NAMALWA (cell line): ENCODE data around the gene KRTAP5-1.
"Not testable (repeated sequence)": the region's sequence is repeated elsewhere in the genome, so short reads cannot be mapped to it uniquely, and the experiment has no call there.

ENCODE experiments used
- DNase-seq: peaks from one replicate; pipeline ENCODE4 v3.0.0-alpha.2; 2015; ENCODE audit warnings: low spot score

The KRTAP5-1 gene, protein sequence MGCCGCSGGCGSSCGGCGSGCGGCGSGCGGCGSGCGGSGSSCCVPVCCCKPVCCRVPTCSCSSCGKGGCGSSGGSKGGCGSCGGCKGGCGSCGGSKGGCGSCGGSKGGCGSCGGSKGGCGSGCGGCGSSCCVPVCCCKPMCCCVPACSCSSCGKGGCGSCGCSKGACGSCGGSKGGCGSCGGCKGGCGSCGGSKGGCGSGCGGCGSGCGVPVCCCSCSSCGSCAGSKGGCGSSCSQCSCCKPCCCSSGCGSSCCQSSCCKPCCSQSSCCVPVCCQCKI

GRCh38 chr11:1584661-1585370 lies at the start of gene KRTAP5-1:
KRTAP5-1 (minus strand) TSS chr11:1585283; CDS start chr11:1585249, 34 bp downstream.
- DNase-seq, result not testable (repeated sequence)

GRCh38 chr11:1633864-1634263 lies 48.8 kb upstream of the KRTAP5-1 start:
- no peak for DNase-seq

- no peak for DNase-seq
These were observed 47.1 kb upstream of the KRTAP5-1 start for GRCh38 chr11:1632053-1632714.

GRCh38 chr11:1631066-1631568 lies 46.0 kb upstream of the KRTAP5-1 start:
- no peak for DNase-seq

DNA sequence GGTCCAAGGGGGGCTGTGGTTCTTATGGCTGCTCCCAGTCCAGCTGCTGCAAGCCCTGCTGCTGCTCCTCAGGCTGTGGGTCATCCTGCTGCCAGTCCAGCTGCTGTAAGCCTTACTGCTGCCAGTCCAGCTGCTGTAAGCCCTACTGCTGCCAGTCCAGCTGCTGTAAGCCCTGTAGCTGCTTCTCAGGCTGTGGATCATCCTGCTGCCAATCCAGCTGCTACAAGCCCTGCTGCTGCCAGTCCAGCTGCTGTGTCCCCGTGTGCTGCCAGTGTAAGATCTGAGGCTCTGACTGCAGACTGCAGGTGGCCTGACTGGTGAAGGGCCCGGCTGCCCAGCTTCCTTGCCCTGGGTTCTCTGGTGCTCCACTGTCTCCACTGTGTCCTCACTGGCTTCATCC lies 45.2 kb upstream of the KRTAP5-1 start:
- no peak for DNase-seq

DNA sequence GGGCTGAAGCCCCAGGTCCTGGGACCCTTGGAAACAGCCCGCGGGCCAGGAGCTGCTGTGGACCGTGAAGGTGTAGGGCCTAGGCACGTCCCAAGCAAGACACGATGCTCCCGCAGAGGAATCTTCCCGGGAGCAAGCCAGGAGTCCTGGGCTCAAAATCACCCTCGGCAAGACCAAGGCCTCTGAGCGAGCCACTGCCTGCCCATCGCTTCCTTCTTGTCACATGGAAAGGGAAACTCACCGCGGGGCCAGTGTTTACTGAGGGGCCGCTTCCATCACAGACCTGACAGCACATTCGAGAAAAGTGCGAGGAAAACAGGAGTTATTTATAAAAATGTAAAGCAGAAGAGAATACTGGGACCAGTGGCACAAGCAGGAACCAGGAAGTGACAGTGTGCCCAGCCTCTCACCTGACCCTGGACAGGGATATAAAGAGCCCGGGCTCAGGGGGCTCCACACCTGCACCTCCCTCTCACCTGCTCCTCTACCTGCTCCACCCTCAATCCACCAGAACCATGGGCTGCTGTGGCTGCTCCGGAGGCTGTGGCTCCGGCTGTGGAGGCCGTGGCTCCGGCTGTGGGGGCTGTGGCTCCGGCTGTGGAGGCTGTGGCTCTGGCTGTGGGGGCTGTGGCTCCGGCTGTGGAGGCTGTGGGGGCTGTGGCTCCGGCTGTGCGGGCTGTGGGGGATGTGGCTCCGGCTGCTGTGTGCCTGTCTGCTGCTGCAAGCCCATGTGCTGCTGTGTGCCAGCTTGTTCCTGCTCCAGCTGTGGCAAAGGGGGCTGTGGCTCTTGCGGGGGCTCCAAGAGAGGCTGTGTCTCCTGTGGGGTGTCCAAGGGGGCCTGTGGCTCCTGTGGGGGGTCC lies 44.5 kb upstream of the KRTAP5-1 start, which contains the start of gene KRTAP5-5:
TSS of gene KRTAP5-5 (plus strand) at position 450 of the 860 bp plus-strand sequence. CDS start at position 516, 66 bp downstream.
- DNase-seq, result no peak

DNA sequence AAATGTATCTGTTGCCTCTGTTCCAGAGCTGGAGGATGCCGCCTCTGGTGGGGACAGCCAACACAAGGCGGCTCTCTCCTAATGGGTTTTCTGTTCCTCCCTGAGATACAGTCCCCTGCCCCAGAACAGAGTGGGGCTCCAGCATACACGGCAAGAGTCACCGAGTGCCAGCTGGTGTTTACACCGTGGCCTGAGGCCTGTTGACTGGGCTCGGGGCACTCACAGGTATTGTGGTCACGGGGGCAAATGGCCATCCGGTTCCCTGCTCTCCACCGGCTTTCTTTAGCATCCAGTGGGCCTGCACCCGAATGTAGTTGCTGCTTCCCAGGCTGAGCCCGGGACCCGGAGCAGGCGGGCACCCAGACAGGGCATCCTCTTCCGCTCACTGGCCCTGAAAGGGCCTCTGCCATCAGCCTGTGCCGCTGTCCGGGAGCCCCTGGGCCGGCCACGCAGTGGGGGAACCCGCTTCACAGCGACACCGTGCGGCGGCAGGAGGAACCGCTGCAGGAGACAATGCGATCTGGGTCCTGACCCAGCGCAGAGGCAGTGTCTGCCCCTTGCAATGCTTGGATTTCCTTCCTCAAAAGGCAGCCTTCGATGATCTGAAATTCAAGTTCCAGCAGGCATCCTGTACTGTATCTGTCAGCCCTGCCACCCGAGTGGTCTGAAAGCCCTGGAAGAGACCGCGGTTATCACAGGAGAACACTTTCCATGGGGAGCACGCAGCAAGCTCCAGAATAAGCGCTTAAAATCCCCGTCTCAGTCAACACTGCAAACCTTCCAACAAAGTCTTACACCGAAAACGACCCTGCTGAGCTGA lies 43.6 kb upstream of the KRTAP5-1 start:
- peak; percentile 40 for DNase-seq

GRCh38 chr11:1625541-1625940 lies 40.5 kb upstream of the KRTAP5-1 start:
- no peak for DNase-seq

DNA sequence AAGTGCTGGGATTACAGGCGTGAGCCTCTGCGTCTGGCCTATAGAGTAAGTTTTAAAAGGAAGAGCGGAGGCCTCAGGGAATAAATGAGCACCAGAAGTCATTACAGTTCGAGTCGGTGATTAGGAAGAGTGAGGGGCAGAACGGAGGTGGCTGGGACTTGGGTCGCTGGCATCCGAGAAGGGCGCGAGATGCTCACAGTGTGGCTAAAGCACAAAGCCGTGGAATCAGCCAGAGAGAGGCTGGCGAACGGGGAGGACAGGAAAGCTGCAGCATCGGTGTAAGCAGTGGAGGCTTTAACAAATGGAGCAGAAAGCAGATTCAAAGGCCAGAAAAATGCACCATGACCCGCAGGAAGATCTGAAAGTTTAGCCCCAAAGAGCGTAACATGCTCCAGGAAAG lies 39.5 kb upstream of the KRTAP5-1 start:
- DNase-seq, result no peak

DNA sequence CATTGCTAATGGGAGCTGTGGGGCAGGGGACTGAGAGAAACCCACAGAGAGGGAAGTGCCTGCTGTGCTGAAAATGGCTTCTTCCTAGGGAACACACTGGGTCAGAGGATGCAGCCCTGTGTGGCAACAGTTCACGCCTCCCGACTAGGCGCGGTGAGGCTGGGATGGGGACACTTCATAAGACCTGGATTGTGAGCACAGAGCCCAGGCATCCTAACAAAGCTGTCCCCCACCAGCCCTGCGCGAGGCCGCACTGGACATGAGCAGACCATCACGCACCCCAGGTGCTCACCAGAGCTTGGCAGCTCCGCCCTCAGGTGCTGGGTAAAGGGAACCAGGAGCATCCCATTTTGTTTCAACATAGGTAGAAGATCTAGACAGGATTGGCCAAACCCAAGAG lies 38.6 kb upstream of the KRTAP5-1 start:
- DNase-seq, result no peak

DNA sequence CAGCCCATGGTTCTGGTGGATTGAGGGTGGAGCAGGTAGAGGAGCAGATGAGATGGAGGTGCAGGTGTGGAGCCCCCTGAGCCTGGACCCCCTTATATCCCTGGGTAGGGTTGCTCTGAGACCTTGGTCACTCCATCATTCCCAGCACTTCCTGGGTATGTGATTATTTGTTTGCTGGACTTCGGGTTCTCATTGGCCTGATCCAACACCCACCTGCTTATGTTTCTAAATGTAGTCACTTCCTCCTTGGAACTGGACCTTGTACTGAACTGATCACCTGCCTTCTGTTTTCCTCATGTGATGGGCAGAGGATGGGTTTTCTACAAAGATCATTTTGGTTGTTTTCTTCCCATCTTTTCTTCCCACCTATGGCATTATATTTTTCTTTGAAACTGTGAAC lies 37.0 kb upstream of the KRTAP5-1 start, which contains the start of gene KRTAP5-4:
TSS of gene KRTAP5-4 (minus strand) at position 53 of the 400 bp plus-strand sequence. CDS start at position 8, 45 bp downstream.
- no peak for DNase-seq

DNA sequence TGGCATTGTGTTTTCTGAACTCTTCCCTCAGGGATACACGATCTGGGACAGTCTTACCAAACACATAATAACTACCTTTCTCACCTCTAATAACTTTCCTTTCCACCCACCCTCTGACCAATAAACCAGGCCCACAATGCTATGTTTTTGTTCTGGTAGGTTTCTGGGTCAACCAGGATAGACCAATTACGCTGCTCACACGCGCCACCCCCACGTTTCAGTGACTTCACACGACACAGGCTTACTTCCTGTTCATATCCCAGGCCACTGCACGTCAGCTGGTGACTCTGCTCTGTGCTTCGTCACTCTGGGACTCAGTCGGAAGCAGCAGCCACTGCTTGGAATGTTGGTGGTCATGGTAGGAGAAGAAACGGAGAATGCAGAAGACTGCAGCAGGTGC lies 34.4 kb upstream of the KRTAP5-1 start:
- no peak for DNase-seq

- DNase-seq, result no peak
These were observed 33.1 kb upstream of the KRTAP5-1 start for GRCh38 chr11:1618231-1618630.

DNA sequence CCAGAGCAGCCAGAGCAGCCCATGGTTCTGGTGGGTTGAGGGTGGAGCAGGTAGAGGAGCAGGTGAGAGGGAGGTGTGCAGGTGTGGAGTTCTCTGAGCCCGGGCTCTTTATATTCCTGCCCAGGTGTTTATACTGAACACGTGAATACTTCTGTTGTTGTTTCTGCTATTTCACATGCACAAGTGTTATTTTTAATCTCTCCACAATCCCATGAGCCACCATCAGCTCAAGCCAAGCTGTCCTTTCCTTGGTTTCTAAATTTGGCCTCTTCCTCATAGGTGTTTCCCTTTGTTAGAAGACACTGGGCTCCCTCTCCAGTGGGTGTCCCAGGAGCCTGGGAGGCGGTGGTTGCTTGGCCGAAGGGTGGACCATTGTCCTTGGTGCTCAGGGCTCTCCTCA lies 23.3 kb upstream of the KRTAP5-1 start, which contains the start of gene KRTAP5-3:
TSS of gene KRTAP5-3 (minus strand) at position 101 of the 400 bp plus-strand sequence. CDS start at position 23, 78 bp downstream.
- DNase-seq, result no peak

- DNase-seq, result not testable (repeated sequence)
These were observed 22.8 kb upstream of the KRTAP5-1 start for GRCh38 chr11:1607901-1608300.

GRCh38 chr11:1607156-1607845 lies 22.2 kb upstream of the KRTAP5-1 start:
- not testable (repeated sequence) for DNase-seq

- DNase-seq, result peak; percentile 14
These were observed 20.8 kb upstream of the KRTAP5-1 start for GRCh38 chr11:1605923-1606322.

DNA sequence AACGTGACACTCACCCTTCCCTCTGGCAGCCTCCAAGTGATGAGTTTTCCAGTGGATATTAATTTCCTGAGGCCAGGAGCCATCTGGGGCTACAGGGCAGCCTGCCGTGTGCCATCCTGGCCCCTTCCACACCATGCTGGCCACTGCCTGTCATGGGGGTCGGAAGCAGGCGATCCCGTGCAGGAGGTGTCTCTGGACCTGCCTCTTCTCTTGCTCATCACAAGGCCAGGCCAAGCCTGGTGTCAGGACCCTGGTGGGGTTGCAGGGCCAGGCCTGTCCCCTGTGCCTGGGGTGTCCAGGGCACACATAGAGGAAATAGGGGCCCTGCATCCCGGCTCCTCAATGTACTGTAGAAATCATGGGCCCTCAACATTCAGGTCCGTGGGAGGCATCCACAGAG lies 19.6 kb upstream of the KRTAP5-1 start:
- no peak for DNase-seq

DNA sequence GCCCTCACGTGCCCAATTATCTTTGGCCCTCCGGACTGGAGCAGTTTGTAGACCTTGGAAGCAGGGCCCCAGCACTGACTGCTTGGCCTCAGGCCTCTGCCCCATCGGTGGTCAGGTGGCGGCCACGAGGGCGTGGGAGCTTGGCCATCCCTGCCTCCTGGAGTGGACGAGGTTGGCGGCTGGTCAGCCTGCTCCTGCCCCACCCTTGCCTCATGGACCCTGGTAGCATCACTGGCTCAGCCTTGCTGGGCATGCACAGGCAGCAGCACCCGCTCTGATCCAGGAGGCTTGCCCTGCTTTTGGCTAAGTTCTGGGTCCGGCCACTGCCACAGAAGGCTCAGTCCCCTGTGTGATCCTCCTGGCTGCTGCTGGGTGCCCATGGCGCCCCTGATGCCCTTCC lies 19.1 kb upstream of the KRTAP5-1 start:
- DNase-seq, result no peak

GRCh38 chr11:1603629-1604028 lies 18.5 kb upstream of the KRTAP5-1 start:
- no peak for DNase-seq
